GM10266 (cell line): Measurements from ENCODE around the gene UQCC3.
"Not testable (repeated sequence)": the region's sequence is repeated elsewhere in the genome, so short reads cannot be mapped to it uniquely, and the experiment has no call there.

Experiments used
- DNase-seq: peaks from one replicate; pipeline ENCODE4 v3.0.0; 2012; ENCODE audit errors: extremely low spot score
- CTCF ChIP-seq: IDR thresholded peaks from 2 replicates; pipeline ENCODE4 v1.5.1; 2012; ENCODE audit warnings: mild to moderate bottlenecking, low read depth; ENCODE audit not compliant: control insufficient read depth, insufficient read depth; ENCODE audit errors: missing control alignments

UQCC3 gene

GRCh38 chr11:62667460-62667859 is 4.0 kb upstream of the UQCC3 start:
- no peak for DNase-seq
- TF ChIP-seq CTCF, result no peak

GRCh38 chr11:62669420-62670161 is 1.9 kb upstream of the UQCC3 start:
- no peak for DNase-seq
- TF ChIP-seq CTCF, result no peak

- no peak for TF ChIP-seq CTCF
- no peak for DNase-seq
Measured at GRCh38 chr11:62671236-62671607, 251 bp upstream of the UQCC3 start.

GRCh38 chr11:62673196-62673525 is 1.7 kb downstream of the UQCC3 start:
- DNase-seq, result no peak
- no peak for TF ChIP-seq CTCF

GRCh38 chr11:62675415-62675814 is 3.9 kb downstream of the UQCC3 start:
- not testable (repeated sequence) for DNase-seq

- no peak for DNase-seq
- TF ChIP-seq CTCF, result no peak
Measured at GRCh38 chr11:62676698-62677097, 5.2 kb downstream of the UQCC3 start.

GRCh38 chr11:62677156-62677555 is 5.7 kb downstream of the UQCC3 start:
- DNase-seq, result no peak
- TF ChIP-seq CTCF, result no peak

- DNase-seq, result no peak
- no peak for TF ChIP-seq CTCF
Measured at GRCh38 chr11:62677714-62678113, 6.2 kb downstream of the UQCC3 start.
